NCI-H1105 treated with DMSO at 0.1 percent for 48 hours (cell line): ENCODE results near the gene ALG6.

Source experiments
- DNase-seq: peaks from one replicate; lab custom pipeline; 2025; lab: John Stamatoyannopoulos, UW

The ALG6 gene

GRCh38 chr1:63367215-63368103 is at the start of gene ALG6:
Gene ALG6, plus strand, starts transcription at chr1:63367627. Its CDS starts 3,351 bp downstream, at chr1:63370978.
- DNase-seq, result peak; percentile 97

DNA sequence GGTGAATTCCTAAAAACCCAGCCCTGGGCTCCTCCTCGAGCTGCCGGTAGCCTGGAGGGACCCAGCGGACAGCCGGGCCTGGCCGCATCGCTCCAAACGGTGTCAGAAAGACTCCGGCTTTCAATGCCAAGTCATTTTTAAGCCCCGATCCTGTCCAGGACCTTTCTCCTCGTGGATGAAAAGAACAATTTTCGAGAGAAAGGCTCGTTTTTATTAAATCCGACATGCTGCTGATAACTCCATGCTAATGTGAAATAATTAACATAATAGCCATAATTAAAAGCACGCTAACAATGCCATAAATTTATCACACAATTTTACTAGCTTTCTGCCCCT is 49.6 kb upstream of the ALG6 start:
- DNase-seq, result no peak

DNA sequence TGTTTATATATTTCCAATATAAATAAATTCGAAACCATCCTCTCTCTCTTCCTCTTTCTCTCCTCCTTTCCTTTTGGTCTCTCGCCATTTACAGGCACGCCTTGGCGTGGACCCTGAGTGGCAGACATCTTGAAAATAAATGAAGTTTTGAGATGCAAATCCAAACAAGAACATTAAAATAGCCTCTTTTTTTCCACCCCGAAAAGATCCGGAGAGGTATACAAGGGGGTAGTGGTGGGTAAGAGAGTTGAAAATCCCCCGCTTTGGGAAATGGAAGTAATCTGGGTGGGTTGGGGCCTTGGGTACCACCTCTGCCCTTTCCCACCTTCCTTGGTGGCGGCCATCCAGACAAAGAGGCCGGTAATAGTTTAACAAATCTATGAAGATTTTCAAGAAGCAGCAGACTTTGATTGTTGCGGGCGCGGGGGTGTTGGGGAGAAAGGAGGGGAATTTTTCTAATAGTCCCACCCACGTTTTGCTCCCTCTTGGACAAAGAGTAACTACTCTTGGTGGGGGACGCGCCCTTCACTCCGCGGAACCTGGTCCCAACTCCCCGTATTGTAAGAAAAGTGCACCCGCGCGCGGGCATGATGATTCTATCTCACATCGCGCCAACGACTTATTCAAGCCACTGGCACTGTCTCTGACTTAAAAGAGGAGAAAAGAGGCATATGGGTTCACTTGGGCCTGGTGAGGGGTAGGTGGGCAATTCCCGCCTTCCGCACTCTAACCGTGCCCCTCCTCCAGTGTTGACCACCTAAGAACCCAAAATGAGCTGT is 49.0 kb upstream of the ALG6 start:
- DNase-seq, result peak; percentile 19

- DNase-seq, result no peak
These were observed 48.1 kb upstream of the ALG6 start for GRCh38 chr1:63319046-63320021.

- DNase-seq, result no peak
These were observed 47.3 kb upstream of the ALG6 start for GRCh38 chr1:63320022-63320721.

DNA sequence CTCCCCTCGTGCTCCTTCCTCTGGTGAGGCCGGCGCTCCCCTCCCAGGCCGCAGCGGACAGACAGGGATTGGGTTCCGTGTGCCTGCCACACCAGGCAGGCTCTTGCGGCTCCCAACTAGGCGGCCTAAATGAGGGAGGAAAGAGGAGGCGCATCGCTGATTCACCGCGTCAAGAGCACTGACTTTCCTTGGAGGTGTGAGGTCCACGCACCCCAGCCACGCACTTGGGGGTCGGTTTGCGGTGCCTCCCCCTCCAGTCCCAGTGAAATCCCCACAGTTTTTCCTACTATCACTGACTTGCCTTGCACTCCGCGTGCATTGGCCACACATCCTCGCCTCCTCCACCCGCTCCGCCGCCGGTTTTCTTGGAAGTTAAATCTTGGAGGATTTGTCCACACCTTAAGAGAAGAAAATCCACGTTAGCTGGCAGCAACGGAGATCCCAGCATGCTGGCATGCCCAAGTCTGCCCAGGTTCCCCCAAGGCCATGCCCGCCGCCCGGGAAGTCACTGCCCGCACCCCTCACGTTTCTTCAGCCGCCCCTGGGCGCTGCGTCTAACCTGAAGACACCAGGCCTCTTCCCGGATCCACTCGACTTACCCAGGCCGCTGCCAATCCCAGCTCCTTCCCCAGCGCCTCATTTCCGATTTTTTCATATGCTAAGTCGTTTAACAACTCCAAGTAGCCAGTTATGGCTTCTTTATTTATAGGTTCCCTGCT is 46.2 kb upstream of the ALG6 start:
- no peak for DNase-seq

GRCh38 chr1:63321785-63322113 is 45.7 kb upstream of the ALG6 start:
- DNase-seq, result no peak

DNA sequence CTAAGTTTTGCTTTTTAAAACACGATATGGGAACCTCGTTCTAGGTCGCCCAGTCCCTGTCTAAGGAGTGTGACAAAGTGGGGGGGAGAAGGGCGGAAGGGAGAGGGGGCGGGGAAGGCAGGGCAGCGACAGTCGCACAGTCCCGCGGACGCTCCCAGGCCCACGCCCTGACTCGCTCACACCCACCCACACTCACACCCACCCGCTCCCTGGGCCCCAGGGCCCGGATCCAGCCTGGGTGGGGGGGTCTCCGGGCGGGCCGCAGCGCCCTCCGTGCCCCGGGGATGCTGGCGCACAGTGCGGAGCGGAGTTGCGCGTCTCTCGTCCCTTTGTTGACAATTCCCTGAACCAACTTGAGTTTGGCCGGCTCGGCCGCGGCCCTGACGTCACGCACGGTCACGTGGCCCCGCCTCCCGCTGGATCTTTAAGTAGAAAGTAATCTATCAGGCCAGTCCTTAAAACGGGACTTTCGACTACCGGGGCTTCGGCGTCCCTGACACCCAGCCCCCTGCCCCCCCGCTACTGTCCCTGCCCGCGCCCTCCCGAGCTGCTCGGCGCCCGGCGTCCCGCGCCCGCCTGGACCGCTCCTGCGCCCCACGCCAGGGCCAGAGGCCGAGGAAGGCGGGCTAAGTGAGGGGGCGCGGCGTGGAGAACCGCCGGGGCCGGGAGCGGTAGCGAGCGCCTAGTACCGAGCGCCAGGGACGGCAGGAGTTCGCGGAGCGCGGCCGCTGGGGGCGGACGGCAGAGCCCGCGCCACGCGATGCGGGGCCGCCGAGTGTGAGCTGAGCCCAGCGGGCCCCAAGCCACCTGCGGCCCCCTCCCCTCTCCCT is 45.1 kb upstream of the ALG6 start, which contains the start of gene FOXD3:
FOXD3 (plus strand) TSS at position 454 of the 830 bp plus-strand sequence. CDS start 492 bp downstream, outside the sequence.
- peak; percentile 59 for DNase-seq

DNA sequence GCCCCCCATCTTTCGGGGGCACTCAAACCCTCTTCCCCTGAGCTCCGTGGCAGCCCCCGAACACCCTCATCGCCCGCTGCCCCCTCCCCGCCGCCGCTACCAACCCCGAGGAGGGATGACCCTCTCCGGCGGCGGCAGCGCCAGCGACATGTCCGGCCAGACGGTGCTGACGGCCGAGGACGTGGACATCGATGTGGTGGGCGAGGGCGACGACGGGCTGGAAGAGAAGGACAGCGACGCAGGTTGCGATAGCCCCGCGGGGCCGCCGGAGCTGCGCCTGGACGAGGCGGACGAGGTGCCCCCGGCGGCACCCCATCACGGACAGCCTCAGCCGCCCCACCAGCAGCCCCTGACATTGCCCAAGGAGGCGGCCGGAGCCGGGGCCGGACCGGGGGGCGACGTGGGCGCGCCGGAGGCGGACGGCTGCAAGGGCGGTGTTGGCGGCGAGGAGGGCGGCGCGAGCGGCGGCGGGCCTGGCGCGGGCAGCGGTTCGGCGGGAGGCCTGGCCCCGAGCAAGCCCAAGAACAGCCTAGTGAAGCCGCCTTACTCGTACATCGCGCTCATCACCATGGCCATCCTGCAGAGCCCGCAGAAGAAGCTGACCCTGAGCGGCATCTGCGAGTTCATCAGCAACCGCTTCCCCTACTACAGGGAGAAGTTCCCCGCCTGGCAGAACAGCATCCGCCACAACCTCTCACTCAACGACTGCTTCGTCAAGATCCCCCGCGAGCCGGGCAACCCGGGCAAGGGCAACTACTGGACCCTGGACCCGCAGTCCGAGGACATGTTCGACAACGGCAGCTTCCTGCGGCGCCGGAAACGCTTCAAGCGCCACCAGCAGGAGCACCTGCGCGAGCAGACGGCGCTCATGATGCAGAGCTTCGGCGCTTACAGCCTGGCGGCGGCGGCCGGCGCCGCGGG is 44.2 kb upstream of the ALG6 start:
- peak; percentile 66 for DNase-seq

GRCh38 chr1:63323865-63324778 is 43.3 kb upstream of the ALG6 start:
- DNase-seq, result peak; percentile 66

GRCh38 chr1:63324779-63325119 is 42.7 kb upstream of the ALG6 start:
- DNase-seq, result no peak

- no peak for DNase-seq
These were observed 42.0 kb upstream of the ALG6 start for GRCh38 chr1:63325279-63325985.

GRCh38 chr1:63326106-63326472 is 41.3 kb upstream of the ALG6 start:
- no peak for DNase-seq

DNA sequence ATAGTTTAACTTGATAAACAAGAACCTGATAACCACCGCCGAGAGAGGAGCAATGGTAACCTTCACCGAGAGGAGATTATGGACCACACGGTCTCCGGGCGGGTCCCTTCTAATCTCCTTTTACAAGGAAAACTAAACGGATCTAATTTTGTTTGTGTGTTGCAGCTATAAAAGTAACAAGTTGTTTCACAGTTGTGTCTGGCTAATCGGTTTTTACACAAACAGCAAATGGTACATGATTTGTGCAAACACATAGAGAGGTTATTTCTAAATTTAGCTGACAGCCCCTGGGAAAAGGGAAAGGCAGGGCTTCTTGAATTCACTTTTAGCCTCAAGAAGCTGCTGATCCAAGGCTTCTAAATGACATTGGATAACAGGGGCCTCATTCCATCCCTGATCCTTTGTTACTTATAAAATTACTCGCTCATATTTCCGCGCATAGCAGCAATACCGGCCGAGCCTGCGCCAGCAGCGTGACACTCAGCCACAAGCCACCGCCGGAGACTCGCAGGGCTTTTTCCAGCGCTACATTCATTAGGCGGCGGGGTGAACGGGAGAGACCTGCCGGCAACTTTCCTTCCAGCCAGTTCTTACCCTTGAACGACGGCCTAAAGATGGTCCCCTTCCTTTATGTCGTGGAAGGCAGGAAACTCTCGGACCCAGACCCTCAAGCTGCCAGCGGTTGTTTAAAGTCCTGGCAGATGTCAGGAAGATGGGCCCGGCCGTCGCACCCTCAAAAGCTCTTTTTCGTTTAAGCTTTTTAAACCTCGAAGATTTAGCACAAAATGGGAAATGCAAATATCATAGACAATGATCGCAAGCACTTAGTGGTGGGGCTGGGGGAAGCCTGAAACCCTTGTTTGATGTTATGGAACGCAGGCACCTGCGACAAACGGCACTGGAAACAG is 40.7 kb upstream of the ALG6 start:
- DNase-seq, result peak; percentile 8

- peak; percentile 14 for DNase-seq
These were observed 39.9 kb upstream of the ALG6 start for GRCh38 chr1:63327417-63328054.

- no peak for DNase-seq
These were observed 39.3 kb upstream of the ALG6 start for GRCh38 chr1:63328122-63328521.
